PC-3 (cell line): ENCODE measurements around the gene HDLBP. TPM values are rescaled to one million over a fixed set of nuclear protein-coding genes. Genes with fewer than 3 reads are reported as not detected.

Source experiments
- ATAC-seq: fragments of 200-7000 bp; cut with Tn5 transposase; 2 replicates; pipeline ENCODE4 v1.9.1; 2020; ENCODE audit warnings: mild to moderate bottlenecking, moderate library complexity
- BruUV-seq: library from RNA; stranded (reverse); fragments of 400-500 nt; replicated peaks from 2 replicates; lab custom pipeline; 2021; lab: Mats Ljungman, UMichigan
- CTCF ChIA-PET: fragments of 300-600 bp; sonication (Branson Sonifier 250); formaldehyde crosslinking; loops from one replicate; lab custom pipeline; 2022; ENCODE audit warnings: antibody characterized with exemption; lab: Charles Lee
- POLR2A ChIA-PET: fragments of 300-600 bp; sonication (Branson Sonifier 250); formaldehyde crosslinking; loops from one replicate; lab custom pipeline; 2022; ENCODE audit warnings: antibody characterized with exemption; ENCODE audit not compliant: unreplicated experiment; lab: Charles Lee
- DNase-seq: peaks from one replicate; pipeline ENCODE4 v3.0.0-alpha.2; 2015
- H2AFZ ChIP-seq: fragments of 300-600 bp; sonication (generic); 2 replicates; pipeline ENCODE4 v1.6.0; 2016; ENCODE audit warnings: antibody characterized with exemption, low read length
- H3F3A ChIP-seq: fragments of 300-600 bp; sonication (generic); one replicate; pipeline ENCODE4 v1.6.0; 2017; ENCODE audit warnings: antibody characterized with exemption, low read length, control low read depth, mild to moderate bottlenecking; ENCODE audit not compliant: unreplicated experiment
- H3K27ac ChIP-seq: fragments of 300-600 bp; sonication (generic); 2 replicates; pipeline ENCODE4 v1.5.1; 2016; ENCODE audit warnings: mild to moderate bottlenecking, low read length
- H3K27me3 ChIP-seq: fragments of 300-600 bp; sonication (generic); 2 replicates; pipeline ENCODE4 v1.6.1; 2016; ENCODE audit warnings: low read length, mixed read lengths
- H3K36me3 ChIP-seq: fragments of 300-600 bp; sonication (generic); 2 replicates; pipeline ENCODE4 v1.6.1; 2016; ENCODE audit warnings: low read depth, mixed run types, low read length, mixed read lengths
- H3K4me1 ChIP-seq: fragments of 300-600 bp; sonication (generic); 2 replicates; pipeline ENCODE4 v1.5.1; 2016; ENCODE audit warnings: low read length; ENCODE audit not compliant: insufficient read depth
- H3K4me2 ChIP-seq: fragments of 300-600 bp; sonication (generic); 2 replicates; pipeline ENCODE4 v1.6.0; 2016; ENCODE audit warnings: low read length
- H3K4me3 ChIP-seq: fragments of 300-600 bp; sonication (generic); 2 replicates; pipeline ENCODE4 v1.5.1; 2016; ENCODE audit warnings: mild to moderate bottlenecking, low read length, mixed read lengths
- H3K79me2 ChIP-seq: fragments of 300-600 bp; sonication (generic); 2 replicates; pipeline ENCODE4 v1.6.1; 2017; ENCODE audit warnings: low read length, mixed read lengths
- H3K9ac ChIP-seq: fragments of 300-600 bp; sonication (generic); 2 replicates; pipeline ENCODE4 v1.6.0; 2016; ENCODE audit warnings: mild to moderate bottlenecking, low read length
- H3K9me2 ChIP-seq: fragments of 300-600 bp; sonication (generic); replicated peaks from 2 replicates; pipeline ENCODE4 v1.6.1; 2016; ENCODE audit warnings: mixed run types, low read length, mixed read lengths
- H3K9me3 ChIP-seq: fragments of 300-600 bp; sonication (generic); 2 replicates; pipeline ENCODE4 v1.6.1; 2016; ENCODE audit warnings: low read length, mixed read lengths
- H4K20me1 ChIP-seq: fragments of 300-600 bp; sonication (generic); 2 replicates; pipeline ENCODE4 v1.6.1; 2016; ENCODE audit warnings: low read length, mixed read lengths
- EZH2 ChIP-seq: fragments of 300-600 bp; sonication (generic); IDR thresholded peaks from one replicate; pipeline ENCODE4 v1.6.1; 2017; ENCODE audit warnings: antibody characterized with exemption, mild to moderate bottlenecking, low read length; ENCODE audit not compliant: unreplicated experiment
- EZH2phosphoT487 ChIP-seq: fragments of 300-600 bp; sonication (generic); IDR thresholded peaks from 2 replicates; pipeline ENCODE4 v1.6.1; 2018; ENCODE audit warnings: mild to moderate bottlenecking, antibody characterized with exemption, low read length, borderline replicate concordance
- intact Hi-C: fragments of 100-400 bp; cut with micrococcal nuclease; formaldehyde crosslinking; loops from 2 replicates; pipeline ENCODE4 v1.9.0; 2023
- total RNA-seq: library from RNA; depleted of rRNA; stranded (reverse); fragments of >200 nt; gene quantifications from 2 replicates; pipeline ENCODE4 v1.2.3, GENCODE V29; 2014
- TF ChIP-seq, protein P1 (sequence below): fragments of 300-600 bp; sonication (generic); conservative IDR thresholded peaks from 2 replicates; pipeline ENCODE4 v1.5.1; 2017; ENCODE audit warnings: antibody characterized with exemption, low read depth, mild to moderate bottlenecking, low read length

Gene HDLBP
- total RNA-seq, 1 experiment from 2014 or later = 410 TPM

DNA sequence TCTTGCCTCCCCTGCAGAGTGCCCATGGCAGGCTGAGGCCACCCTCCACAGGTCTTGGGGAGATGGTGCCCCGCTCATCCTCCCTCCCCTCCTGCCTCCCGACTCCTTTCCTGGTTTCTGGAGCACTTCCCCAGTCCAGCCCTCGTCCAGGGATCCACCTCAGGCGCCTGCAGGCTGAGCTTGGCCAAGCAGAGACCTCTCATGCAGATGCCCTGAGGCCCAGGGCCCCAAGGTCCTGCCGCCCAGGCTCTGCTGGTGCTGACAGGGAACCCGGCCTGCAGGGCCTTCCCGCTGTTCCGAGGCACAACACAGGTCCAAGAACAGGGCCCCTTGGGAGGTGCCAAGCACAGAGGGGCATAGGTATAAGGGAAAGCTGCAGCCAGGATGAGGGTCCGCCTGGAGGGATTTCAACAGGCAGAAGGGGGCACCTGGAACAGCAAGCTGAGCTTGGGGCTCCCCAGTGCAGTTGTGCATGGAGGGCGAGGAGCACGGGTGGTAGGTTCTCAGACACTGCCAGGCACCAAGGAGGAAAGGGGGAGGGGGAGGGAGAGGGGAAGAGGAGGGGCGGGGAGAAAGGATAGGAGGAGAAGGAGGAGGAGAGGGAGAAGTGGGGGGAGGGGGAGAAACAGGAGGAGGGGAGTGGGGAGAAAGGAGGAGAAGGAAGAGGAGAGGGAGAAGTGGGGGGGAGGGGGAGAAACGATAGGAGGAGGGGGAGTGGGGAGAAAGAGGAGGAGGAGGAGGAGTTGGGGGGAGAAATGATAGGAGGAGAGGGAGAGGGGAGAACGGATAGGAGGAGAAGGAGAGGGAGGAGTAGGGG, 128.2 kb downstream of the HDLBP start:
- POLR2A ChIA-PET = no interaction called here
- ATAC-seq (no peak), DNase-seq (no peak)
- H3K27ac ChIP-seq = no peak overlapping the region
- H2AFZ ChIP-seq = no peak overlapping the region
- CTCF ChIA-PET = no interaction called here
- H3K27me3 ChIP-seq = no peaks in the 10 kb centered on the region
- H4K20me1 ChIP-seq = no peaks in the 10 kb centered on the region
- no peak for TF ChIP-seq EZH2
- TF ChIP-seq, protein P1, sequence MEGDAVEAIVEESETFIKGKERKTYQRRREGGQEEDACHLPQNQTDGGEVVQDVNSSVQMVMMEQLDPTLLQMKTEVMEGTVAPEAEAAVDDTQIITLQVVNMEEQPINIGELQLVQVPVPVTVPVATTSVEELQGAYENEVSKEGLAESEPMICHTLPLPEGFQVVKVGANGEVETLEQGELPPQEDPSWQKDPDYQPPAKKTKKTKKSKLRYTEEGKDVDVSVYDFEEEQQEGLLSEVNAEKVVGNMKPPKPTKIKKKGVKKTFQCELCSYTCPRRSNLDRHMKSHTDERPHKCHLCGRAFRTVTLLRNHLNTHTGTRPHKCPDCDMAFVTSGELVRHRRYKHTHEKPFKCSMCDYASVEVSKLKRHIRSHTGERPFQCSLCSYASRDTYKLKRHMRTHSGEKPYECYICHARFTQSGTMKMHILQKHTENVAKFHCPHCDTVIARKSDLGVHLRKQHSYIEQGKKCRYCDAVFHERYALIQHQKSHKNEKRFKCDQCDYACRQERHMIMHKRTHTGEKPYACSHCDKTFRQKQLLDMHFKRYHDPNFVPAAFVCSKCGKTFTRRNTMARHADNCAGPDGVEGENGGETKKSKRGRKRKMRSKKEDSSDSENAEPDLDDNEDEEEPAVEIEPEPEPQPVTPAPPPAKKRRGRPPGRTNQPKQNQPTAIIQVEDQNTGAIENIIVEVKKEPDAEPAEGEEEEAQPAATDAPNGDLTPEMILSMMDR = no peak
- TF ChIP-seq EZH2phosphoT487 = no peak
- BruUV-seq = no TSS peak
- no peaks in the 10 kb centered on the region for H3K9me2 ChIP-seq
- no peaks in the 10 kb centered on the region for H3K36me3 ChIP-seq
- no peaks in the 10 kb centered on the region for H3F3A ChIP-seq
- H3K79me2 ChIP-seq = no peaks in the 10 kb centered on the region
- H3K4me1 ChIP-seq = no peaks in the 10 kb centered on the region
- no peaks in the 10 kb centered on the region for H3K9me3 ChIP-seq
- no peak overlapping the region for H3K4me3 ChIP-seq
- no peak overlapping the region for H3K4me2 ChIP-seq
- no peak overlapping the region for H3K9ac ChIP-seq
- intact Hi-C loops = no loop called here

DNA sequence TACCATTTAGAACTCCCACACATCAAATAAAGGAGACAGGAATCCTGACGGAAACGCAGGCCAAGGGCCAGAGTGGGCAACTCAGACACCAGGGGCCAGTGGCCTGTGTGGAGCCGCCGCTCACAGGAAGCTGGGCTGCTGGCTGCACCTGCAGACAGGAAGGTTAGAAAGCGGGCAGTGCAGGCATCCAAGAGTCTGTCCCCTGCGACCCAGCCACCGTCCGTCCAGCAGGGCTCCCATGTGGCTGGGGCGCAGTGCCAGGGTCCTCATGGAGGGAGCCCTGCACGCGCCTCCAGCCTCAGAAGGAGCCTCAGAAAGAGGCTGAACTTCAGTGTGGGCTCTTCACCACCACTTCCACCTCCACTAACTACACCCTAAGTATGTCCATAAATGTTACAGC, 129.5 kb downstream of the HDLBP start:
- POLR2A ChIA-PET = no interaction called here
- H3K79me2 ChIP-seq = no peaks in the 10 kb centered on the region
- no peaks in the 10 kb centered on the region for H3K9me2 ChIP-seq
- no peaks in the 10 kb centered on the region for H3K36me3 ChIP-seq
- no peak overlapping the region for H3K4me3 ChIP-seq
- no peak overlapping the region for H2AFZ ChIP-seq
- CTCF ChIA-PET = no interaction called here
- intact Hi-C loops = no loop called here
- no peak for DNase-seq
- TF ChIP-seq EZH2phosphoT487 (no peak), EZH2 (no peak)
- TF ChIP-seq, protein P1 = no peak
- H3K27me3 ChIP-seq = no peaks in the 10 kb centered on the region
- no peaks in the 10 kb centered on the region for H3F3A ChIP-seq
- ATAC-seq = no peak
- BruUV-seq = no TSS peak
- no peak overlapping the region for H3K4me2 ChIP-seq
- H3K4me1 ChIP-seq = no peaks in the 10 kb centered on the region
- no peak overlapping the region for H3K9ac ChIP-seq
- H3K9me3 ChIP-seq = no peaks in the 10 kb centered on the region
- H4K20me1 ChIP-seq = no peaks in the 10 kb centered on the region
- H3K27ac ChIP-seq = no peak overlapping the region

DNA sequence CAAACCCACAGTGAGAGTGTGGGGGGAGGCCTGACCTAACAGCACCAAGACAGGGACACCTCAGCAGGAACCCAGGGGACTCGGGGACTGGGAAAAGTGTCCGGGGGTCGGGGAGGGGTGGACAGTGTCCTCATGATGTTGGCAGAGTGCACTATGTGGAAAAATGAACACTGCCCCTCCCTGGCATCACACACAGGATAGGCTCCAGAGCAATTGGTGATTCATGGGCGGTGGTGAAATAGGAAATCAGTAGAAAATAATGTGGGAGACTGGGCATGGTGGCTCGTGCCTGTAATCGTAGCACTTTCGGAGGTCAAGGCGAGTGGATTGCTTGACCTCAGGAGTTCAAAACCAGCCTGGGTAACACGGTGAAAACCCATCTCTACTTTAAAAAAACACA, 130.6 kb downstream of the HDLBP start:
- Histone ChIP-seq H3K4me3 (no peak overlapping the region), H3F3A (no peaks in the 10 kb centered on the region), H3K9ac (no peak overlapping the region), H3K27me3 (no peaks in the 10 kb centered on the region), H2AFZ (no peak overlapping the region), H3K4me1 (no peaks in the 10 kb centered on the region), H3K27ac (no peak overlapping the region), H3K79me2 (no peaks in the 10 kb centered on the region), H3K9me3 (no peaks in the 10 kb centered on the region), H3K4me2 (no peak overlapping the region), H3K36me3 (no peaks in the 10 kb centered on the region), H4K20me1 (no peaks in the 10 kb centered on the region), H3K9me2 (no peaks in the 10 kb centered on the region)
- ChIA-PET POLR2A (no interaction called here), CTCF (no interaction called here)
- ATAC-seq = no peak
- TF ChIP-seq EZH2phosphoT487 = no peak
- intact Hi-C loops = no loop called here
- no TSS peak for BruUV-seq
- no peak for DNase-seq
